Calu3 (cell line): Measurements from ENCODE around the gene KRT16. TPM values are rescaled to one million over a fixed set of nuclear protein-coding genes. Genes with fewer than 3 reads are reported as not detected.

Experiments used
- BruUV-seq: library from RNA; stranded (reverse); fragments of 400-500 nt; replicated peaks from 2 replicates; lab custom pipeline; 2021; lab: Mats Ljungman, UMichigan
- CTCF ChIA-PET: fragments of 300-600 bp; sonication (Branson Sonifier 250); formaldehyde crosslinking; loops from one replicate; lab custom pipeline; 2022; ENCODE audit warnings: antibody characterized with exemption; lab: Charles Lee
- DNase-seq: peaks from one replicate; pipeline ENCODE4 v3.0.0; 2022
- H3K27ac Mint-ChIP-seq: one replicate; pipeline ENCODE4 v1.8.0; 2022; ENCODE audit warnings: mixed read lengths; ENCODE audit not compliant: unreplicated experiment
- H3K27me3 Mint-ChIP-seq: one replicate; pipeline ENCODE4 v1.8.0; 2022; ENCODE audit warnings: mixed read lengths; ENCODE audit not compliant: unreplicated experiment
- H3K36me3 Mint-ChIP-seq: one replicate; pipeline ENCODE4 v1.8.0; 2022; ENCODE audit warnings: mild to moderate bottlenecking, moderate library complexity, mixed read lengths; ENCODE audit not compliant: insufficient read depth, unreplicated experiment
- H3K4me1 Mint-ChIP-seq: one replicate; pipeline ENCODE4 v1.8.0; 2022; ENCODE audit warnings: mild to moderate bottlenecking, low read depth, mixed read lengths; ENCODE audit not compliant: unreplicated experiment
- H3K4me3 Mint-ChIP-seq: one replicate; pipeline ENCODE4 v1.8.0; 2022; ENCODE audit warnings: mild to moderate bottlenecking, low read depth, moderate library complexity, mixed read lengths; ENCODE audit not compliant: unreplicated experiment
- H3K9me3 Mint-ChIP-seq: one replicate; pipeline ENCODE4 v1.8.0; 2022; ENCODE audit warnings: low read depth, mixed read lengths; ENCODE audit not compliant: unreplicated experiment
- intact Hi-C: fragments of 100-400 bp; cut with micrococcal nuclease; formaldehyde crosslinking; loops from one replicate; pipeline ENCODE4 v1.10.0; 2022; ENCODE audit not compliant: unreplicated experiment
- total RNA-seq: library from RNA; stranded (reverse); gene quantifications from 2 replicates; pipeline ENCODE4 v1.2.3, GENCODE V29; 2022
- TF ChIP-seq, protein P1 (sequence below): fragments of 200-600 bp; IDR thresholded peaks from one replicate; pipeline ENCODE4 v1.8.0; 2022; ENCODE audit warnings: antibody characterized with exemption; ENCODE audit not compliant: unreplicated experiment

The KRT16 gene
- total RNA-seq, 1 experiment from 2014 or later = 3.8 TPM

GRCh38 chr17:41651625-41652460 is 39.3 kb upstream of the KRT16 start:
- Mint-ChIP-seq H3K27me3 (no peaks in the 10 kb centered on the region), H3K4me1 (peaks cover 45% of the 10 kb centered on the region), H3K36me3 (peaks cover 11% of the 10 kb centered on the region), H3K4me3 (peak overlapping the region; percentile 1), H3K9me3 (no peaks in the 10 kb centered on the region), H3K27ac (peak overlapping the region; percentile 50)
- CTCF ChIA-PET = interaction anchor here (0.5 to 8.1 kb wide), 15 partner anchors 10 to 750 kb away, joined by 3 to 245 read pairs (median 5); partner anchors contain the start of gene KRT9
- no TSS peak for BruUV-seq
- intact Hi-C loops = no loop called here
- peak; percentile 84 for DNase-seq
- TF ChIP-seq, protein P1, sequence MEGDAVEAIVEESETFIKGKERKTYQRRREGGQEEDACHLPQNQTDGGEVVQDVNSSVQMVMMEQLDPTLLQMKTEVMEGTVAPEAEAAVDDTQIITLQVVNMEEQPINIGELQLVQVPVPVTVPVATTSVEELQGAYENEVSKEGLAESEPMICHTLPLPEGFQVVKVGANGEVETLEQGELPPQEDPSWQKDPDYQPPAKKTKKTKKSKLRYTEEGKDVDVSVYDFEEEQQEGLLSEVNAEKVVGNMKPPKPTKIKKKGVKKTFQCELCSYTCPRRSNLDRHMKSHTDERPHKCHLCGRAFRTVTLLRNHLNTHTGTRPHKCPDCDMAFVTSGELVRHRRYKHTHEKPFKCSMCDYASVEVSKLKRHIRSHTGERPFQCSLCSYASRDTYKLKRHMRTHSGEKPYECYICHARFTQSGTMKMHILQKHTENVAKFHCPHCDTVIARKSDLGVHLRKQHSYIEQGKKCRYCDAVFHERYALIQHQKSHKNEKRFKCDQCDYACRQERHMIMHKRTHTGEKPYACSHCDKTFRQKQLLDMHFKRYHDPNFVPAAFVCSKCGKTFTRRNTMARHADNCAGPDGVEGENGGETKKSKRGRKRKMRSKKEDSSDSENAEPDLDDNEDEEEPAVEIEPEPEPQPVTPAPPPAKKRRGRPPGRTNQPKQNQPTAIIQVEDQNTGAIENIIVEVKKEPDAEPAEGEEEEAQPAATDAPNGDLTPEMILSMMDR = no peak

DNA sequence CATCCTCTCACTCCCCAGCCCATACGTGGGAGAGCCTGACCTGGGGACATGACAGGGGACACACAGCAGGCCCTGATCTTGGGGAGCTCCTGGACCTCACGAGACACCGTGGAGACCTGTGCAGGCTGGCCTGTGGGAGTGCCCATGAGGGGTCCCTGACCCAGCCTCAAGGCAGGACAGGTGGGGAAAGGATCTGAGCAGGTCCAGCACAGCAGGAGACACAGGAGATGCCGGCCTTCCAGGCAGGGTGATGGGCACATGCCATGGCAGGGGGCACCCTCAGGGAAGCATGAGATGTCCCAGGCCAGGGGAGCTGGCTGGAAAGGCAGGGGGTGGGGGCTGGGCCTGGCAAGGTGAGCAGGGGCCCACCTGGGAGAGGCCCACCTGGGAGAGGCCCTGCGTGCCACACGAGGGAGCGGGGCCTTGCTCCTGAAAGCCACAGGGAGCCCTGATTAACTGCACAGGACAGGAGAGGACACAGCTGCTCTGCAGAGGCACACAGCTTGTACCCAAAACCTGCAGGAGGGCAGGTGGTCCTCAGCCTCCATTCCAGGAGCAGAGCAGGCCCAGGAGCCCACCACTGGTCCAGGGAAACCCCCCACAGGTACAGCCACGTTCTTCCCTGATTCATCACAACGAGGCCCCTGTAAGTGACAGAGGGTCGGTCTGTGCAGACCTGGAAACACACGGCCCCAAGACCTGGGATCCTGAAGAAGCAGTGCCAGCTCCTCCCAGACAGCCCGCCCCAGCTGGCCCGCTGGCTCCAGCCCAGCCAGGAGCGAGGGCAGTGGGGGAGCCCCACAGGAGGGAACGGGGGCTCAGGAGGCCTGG is 38.4 kb upstream of the KRT16 start:
- no peak for DNase-seq
- no peaks in the 10 kb centered on the region for H3K9me3 Mint-ChIP-seq
- intact Hi-C loops = no loop called here
- H3K27ac Mint-ChIP-seq = peak overlapping the region; percentile 50
- TSS peak; percentile 24 for BruUV-seq
- TF ChIP-seq, protein P1 = no peak
- H3K4me1 Mint-ChIP-seq = peaks cover 38% of the 10 kb centered on the region
- H3K4me3 Mint-ChIP-seq = no peak overlapping the region
- peaks cover 10% of the 10 kb centered on the region for H3K36me3 Mint-ChIP-seq
- no peaks in the 10 kb centered on the region for H3K27me3 Mint-ChIP-seq
- CTCF ChIA-PET = interaction anchor here (0.5 to 8.1 kb wide), 16 partner anchors 11 to 1755 kb away, joined by 3 to 245 read pairs (median 5); no protein-coding TSS in a partner anchor

DNA sequence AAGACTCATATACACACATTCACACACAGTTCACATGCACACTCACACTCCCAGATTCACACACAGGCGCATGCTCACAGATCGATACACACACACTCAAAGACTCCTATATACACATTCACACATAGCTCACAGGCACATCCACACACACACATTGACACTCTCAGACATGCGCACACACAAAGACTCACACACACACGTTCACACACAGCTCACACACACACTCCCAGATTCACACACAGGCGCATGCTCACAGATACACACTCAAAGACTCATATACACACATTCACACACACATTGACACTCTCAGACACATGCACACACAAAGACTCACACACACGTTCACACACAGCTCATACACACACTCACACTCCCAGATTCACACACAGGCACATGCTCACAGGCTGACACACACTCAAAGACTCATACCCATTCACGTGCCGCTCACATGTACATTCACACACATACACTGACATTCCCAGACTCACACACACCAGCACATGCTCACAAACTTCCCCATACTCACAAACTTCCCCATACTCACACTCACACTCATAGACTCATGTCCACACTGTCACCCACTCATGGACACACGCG is 37.5 kb upstream of the KRT16 start:
- intact Hi-C loops = loop anchor here (5.0 kb wide), 1 partner anchor 68 kb away; no protein-coding TSS in a partner anchor
- H3K36me3 Mint-ChIP-seq = peaks cover 7% of the 10 kb centered on the region
- no peak for DNase-seq
- H3K27ac Mint-ChIP-seq = no peak overlapping the region
- no TSS peak for BruUV-seq
- CTCF ChIA-PET = interaction anchor here (0.5 to 8.1 kb wide), 11 partner anchors 12 to 1938 kb away, joined by 3 to 245 read pairs (median 4); no protein-coding TSS in a partner anchor
- no peaks in the 10 kb centered on the region for H3K27me3 Mint-ChIP-seq
- TF ChIP-seq, protein P1 = no peak
- peaks cover 40% of the 10 kb centered on the region for H3K4me1 Mint-ChIP-seq
- no peaks in the 10 kb centered on the region for H3K9me3 Mint-ChIP-seq
- H3K4me3 Mint-ChIP-seq = no peak overlapping the region
